Small intestine (tissue), 7 donors: ENCODE data around the gene CREM. TPM values are rescaled to one million over a fixed set of nuclear protein-coding genes. Genes with fewer than 3 reads are reported as not detected.

Source experiments
- DNase-seq, 2 donors: peaks; one replicate each; pipeline versions ENCODE4 v3.0.0 to v3.0.0-alpha.2; 2013
- FAIRE-seq: peaks from 2 replicates; lab custom pipeline; 2012; peaks lifted over from hg19 to GRCh38; lab: Jason Lieb, UNC
- H3K27ac ChIP-seq, 3 donors: one replicate each; pipeline ENCODE4 v1.5.1; 2013; ENCODE audit warnings: low read length in 2 of 3, mild to moderate bottlenecking in 2 of 3, control low read depth in 1 of 3, inconsistent platforms in 1 of 3, low read depth in 1 of 3, moderate library complexity in 1 of 3
- H3K27me3 ChIP-seq, 3 donors: one replicate each; pipeline ENCODE4 v1.6.1; 2013; ENCODE audit warnings: low read length in 3 of 3, inconsistent platforms in 1 of 3; ENCODE audit not compliant: control insufficient read depth in 3 of 3, insufficient read depth in 3 of 3
- H3K36me3 ChIP-seq, 3 donors: one replicate each; pipeline ENCODE4 v1.6.1; 2013; ENCODE audit warnings: low read length in 3 of 3, inconsistent platforms in 1 of 3, low read depth in 1 of 3, mild to moderate bottlenecking in 1 of 3, moderate library complexity in 1 of 3; ENCODE audit not compliant: control insufficient read depth in 3 of 3, insufficient read depth in 2 of 3
- H3K4me1 ChIP-seq, 3 donors: one replicate each; pipeline ENCODE4 v1.6.1; 2013; ENCODE audit warnings: low read length in 2 of 3, inconsistent platforms in 1 of 3, low read depth in 1 of 3, mild to moderate bottlenecking in 1 of 3, moderate library complexity in 1 of 3; ENCODE audit not compliant: control insufficient read depth in 3 of 3, insufficient read depth in 2 of 3
- H3K4me3 ChIP-seq, 3 donors: one replicate each; pipeline ENCODE4 v1.5.1; 2013; ENCODE audit warnings: low read length in 3 of 3, control low read depth in 1 of 3, inconsistent platforms in 1 of 3, low read depth in 1 of 3, mild to moderate bottlenecking in 1 of 3, moderate library complexity in 1 of 3
- H3K9me3 ChIP-seq, 2 donors: one replicate each; pipeline ENCODE4 v1.6.1; 2013; ENCODE audit warnings: low read depth in 1 of 2, low read length in 1 of 2; ENCODE audit not compliant: control insufficient read depth in 2 of 2, insufficient read depth in 1 of 2
- WGBS, 3 donors: extraction: QIAGEN DNeasy Blood & Tissue Kit; methylation state at CpG; one replicate each; pipeline ENCODE4 v1.1.7; 2013; 5-methylcytosine and 5-hydroxymethylcytosine counted together
- polyA plus RNA-seq, 4 donors: library from polyadenylated mRNA; stranded (reverse) in 3 of 4; unstranded in 1 of 4; fragments of 200-250 nt in 3 of 4; fragments of 120-200 nt in 1 of 4; gene quantifications; one replicate each; pipeline versions ENCODE4 v1.2.1 to v1.2.3, GENCODE V29; 2013
- donor health status: healthy with polysubstance abuse.
- donor health status: control.
- donor health status: control.
- donor health status: Bipolar disorder and iron deficiency.
- donor health status: healthy.

Gene CREM
- polyA plus RNA-seq, 4 donors, result 13.2 to 27.6 (median 22.7) TPM

DNA sequence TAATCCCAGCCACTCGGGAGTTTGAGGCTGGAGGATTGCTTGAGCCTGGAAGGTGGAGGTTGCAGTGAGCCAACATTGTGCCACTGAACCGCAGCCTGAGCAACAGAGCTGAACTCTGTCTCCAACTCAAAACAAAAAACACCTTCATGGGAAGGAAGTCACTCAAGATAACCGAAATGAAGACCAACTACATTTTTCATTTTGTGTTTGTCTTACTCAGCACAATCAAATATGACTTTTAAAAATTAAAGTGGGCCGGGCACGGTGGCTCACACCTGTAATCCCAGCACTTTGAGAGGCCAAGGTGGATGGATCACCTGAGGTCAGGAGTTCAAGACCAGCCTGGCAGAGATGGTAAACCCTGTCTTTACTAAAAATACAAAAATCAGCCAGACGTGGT, 40.0 kb downstream of the CREM start:
- H3K4me3 ChIP-seq, result no peak overlapping the region
- H3K36me3 ChIP-seq, result no peaks in the 10 kb centered on the region
- H3K4me1 ChIP-seq, result no peaks in the 10 kb centered on the region
- H3K27me3 ChIP-seq, result no peaks in the 10 kb centered on the region
- no peak for DNase-seq
- no peak for FAIRE-seq
- no peaks in the 10 kb centered on the region for H3K9me3 ChIP-seq
- 93 to 94% (median 94%) methylated on average over 6 of the region's 6 CpGs for WGBS, 3 donors
- H3K27ac ChIP-seq, result no peak overlapping the region

DNA sequence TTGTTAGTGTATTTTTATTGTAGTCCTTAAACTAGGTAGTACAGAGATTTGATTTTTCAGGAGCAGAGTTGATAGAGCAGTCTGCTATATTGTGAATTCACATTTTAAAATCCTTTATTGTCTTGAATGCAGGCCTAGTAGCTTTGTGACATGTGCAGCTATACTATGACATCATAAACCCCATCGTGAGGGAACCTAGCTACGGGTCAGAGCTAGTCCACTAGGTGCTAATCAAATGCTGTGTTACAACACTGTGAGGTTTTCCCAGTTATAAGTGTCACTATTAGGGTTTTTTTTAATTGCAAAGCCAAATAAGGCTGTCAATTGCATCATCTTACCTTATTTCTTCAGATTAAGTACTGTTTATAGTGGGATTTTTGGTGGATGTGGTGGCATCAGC, 40.7 kb downstream of the CREM start:
- no peak overlapping the region for H3K4me3 ChIP-seq
- H3K27me3 ChIP-seq, result no peaks in the 10 kb centered on the region
- H3K27ac ChIP-seq, result no peak overlapping the region
- FAIRE-seq, result no peak
- no peaks in the 10 kb centered on the region for H3K4me1 ChIP-seq
- no peaks in the 10 kb centered on the region for H3K36me3 ChIP-seq
- no peak for DNase-seq
- WGBS, 3 donors, result 92 to 97% (median 94%) methylated on average over 2 of the region's 2 CpGs
- no peaks in the 10 kb centered on the region for H3K9me3 ChIP-seq

DNA sequence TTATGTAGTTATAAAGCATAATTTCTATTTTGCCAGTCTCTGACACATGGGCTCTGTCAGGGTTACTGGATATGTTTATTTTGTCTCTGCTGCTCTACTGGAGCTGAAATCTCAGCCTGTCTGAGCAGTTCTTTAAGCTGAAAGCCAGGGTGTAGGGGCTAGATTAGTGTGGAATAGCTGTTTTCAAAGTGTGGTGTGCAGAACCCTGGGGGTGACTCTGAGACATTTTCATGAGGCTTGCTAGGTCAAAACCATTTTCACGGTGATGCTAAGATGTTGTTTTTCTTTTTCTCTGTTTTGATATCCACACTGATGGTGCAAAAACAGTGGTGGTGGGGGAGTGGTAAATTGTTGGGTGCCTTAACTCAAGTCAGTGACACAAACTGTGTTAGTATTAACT, 45.5 kb downstream of the CREM start:
- whole genome bisulfite sequencing, 3 donors, result 62 to 96% (median 85%) methylated on average over 1 of the region's 1 CpG
- no peaks in the 10 kb centered on the region for H3K27me3 ChIP-seq
- no peaks in the 10 kb centered on the region for H3K9me3 ChIP-seq
- no peak for DNase-seq
- H3K4me1 ChIP-seq, result no peaks in the 10 kb centered on the region
- no peaks in the 10 kb centered on the region for H3K36me3 ChIP-seq
- no peak overlapping the region for H3K4me3 ChIP-seq
- FAIRE-seq, result no peak
- H3K27ac ChIP-seq, result no peak overlapping the region

DNA sequence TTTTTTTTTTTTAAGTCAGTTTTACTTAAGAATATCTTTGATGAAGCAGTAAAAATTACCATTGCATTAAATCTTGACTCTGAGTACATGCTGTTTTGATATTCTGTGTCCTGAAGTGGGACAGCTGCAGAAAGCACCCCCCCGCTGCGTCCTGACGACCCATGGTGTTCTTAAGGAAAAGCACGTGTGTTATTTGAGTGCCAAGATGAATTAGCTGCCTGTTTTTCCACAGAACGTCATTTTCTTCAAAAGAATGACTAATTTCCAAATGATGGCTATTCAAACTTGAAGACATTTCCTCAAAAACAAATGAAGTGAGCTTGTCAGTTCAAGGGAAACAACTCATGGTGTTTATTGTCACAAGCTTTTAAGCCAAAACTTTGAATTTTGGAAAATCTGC, 45.9 kb downstream of the CREM start:
- no peak for FAIRE-seq
- H3K36me3 ChIP-seq, result no peaks in the 10 kb centered on the region
- no peak overlapping the region for H3K4me3 ChIP-seq

DNA sequence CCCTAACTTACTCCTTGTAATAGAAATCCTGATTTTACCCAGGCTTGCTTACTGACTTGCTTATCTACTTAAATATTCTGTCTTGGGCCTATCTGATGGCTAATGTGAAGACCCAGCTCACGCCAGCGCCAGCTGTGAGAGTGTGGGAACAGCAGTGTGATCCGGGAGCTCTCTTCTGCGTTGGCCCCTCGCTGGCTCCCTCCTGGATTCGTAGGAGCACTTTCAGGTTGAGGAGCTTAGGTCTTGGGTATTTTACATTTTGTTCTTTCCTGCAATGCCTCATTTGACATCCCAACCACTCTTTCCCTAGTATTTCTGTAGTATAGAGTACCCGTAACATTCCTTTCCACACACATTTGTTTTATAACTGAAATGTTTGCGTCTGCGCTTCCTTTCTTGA, 51.7 kb downstream of the CREM start:
- no peaks in the 10 kb centered on the region for H3K4me1 ChIP-seq
- H3K27ac ChIP-seq, result no peak overlapping the region
- peaks cover 0 to 5% (median 0%) of the 10 kb centered on the region in 3 donors for H3K36me3 ChIP-seq
- no peak for DNase-seq
- H3K9me3 ChIP-seq, result peaks cover 0 to 1% of the 10 kb centered on the region in 2 donors
- no peaks in the 10 kb centered on the region for H3K27me3 ChIP-seq
- H3K4me3 ChIP-seq, result no peak overlapping the region
- FAIRE-seq, result no peak
- WGBS, 3 donors, result 85 to 96% (median 94%) methylated on average over 9 of the region's 9 CpGs

More for the DNA sequence above, 45.9 kb downstream of the CREM start:
- H3K9me3 ChIP-seq, result no peaks in the 10 kb centered on the region
- no peak overlapping the region for H3K27ac ChIP-seq
- no peak for DNase-seq
- WGBS, 3 donors, result 61 to 80% (median 78%) methylated on average over 5 of the region's 5 CpGs
- H3K27me3 ChIP-seq, result no peaks in the 10 kb centered on the region
- no peaks in the 10 kb centered on the region for H3K4me1 ChIP-seq

DNA sequence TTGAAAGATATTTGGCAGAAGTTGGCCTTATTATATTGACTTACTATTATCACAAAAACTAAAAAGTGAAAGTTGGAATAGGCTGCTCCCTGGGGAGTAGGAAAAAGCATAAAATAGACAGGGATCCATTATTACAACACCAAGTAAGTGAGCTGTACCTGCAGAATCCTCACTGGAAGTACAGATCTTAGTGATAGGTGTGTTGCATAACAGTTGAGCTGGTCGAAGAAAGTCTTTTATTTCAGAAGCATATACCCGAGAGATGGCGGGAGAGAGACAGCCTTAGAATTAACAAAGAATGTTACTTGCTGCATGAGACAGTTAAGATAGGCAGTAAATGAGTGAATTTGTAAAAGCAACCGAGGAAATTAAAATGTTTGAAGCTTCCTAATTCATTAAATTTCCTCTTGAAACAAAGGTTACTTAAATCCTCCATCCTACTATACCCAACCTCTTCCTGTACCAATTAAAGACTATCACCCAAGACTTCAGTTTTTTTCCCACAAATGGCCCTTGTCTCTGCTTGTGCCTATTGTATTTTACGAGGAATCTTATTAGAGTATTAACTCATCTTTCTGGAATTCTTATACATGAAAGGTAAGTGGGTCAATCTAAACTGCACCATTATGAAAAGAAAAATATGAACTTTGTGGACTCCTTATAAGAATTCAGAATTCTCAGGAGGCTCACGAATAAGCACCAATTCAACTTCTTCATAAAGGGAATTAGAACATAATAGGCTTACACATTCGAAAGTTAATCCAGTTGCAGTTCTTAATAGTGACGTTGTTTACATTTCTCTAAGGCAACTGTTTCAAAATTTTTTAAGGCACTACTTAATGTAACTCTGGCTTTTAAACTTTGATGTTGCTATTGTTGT, 56.2 kb downstream of the CREM start:
- no peak overlapping the region for H3K27ac ChIP-seq
- H3K27me3 ChIP-seq, result no peaks in the 10 kb centered on the region
- 84 to 93% (median 89%) methylated on average over 8 of the region's 8 CpGs for WGBS, 3 donors
- peaks cover 0 to 1% of the 10 kb centered on the region in 2 donors for H3K9me3 ChIP-seq
- no peak overlapping the region for H3K4me3 ChIP-seq
- no peak for DNase-seq
- H3K36me3 ChIP-seq, result peaks cover 0 to 5% (median 0%) of the 10 kb centered on the region in 3 donors
- FAIRE-seq, result no peak
- H3K4me1 ChIP-seq, result no peaks in the 10 kb centered on the region

DNA sequence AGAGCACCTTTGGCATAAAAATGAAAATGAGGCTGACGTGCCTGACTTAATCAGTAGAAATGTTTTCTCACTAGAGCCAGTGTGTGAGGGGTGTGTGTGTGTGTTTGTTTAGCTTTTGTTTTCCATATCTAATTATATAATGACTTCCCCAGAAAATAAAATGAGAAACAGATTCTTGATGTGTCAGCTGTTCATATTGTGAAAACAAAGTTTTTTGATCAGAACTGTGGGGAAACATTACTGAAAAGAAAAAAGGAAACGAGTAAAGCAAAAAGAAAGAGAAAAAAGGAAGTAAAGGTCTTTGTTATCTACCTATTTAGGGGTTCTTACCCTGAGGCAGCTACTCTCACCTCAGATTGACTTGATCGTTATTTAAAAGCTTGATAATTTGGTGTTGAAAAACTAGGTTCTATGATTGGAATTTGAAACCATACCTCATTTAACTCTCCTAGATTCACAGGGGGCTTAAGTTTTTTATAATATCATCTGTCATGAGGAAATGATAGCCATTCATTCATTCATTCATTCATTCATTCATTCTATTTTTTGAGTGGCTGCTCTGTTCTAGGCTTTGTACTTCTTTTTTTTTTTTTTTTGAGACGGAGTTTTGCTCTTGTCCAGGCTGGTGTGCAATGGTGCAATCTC, 58.0 kb downstream of the CREM start:
- WGBS, 3 donors, result 74 to 77% (median 77%) methylated on average over 4 of the region's 4 CpGs
- H3K27me3 ChIP-seq, result no peaks in the 10 kb centered on the region
- no peak for FAIRE-seq

DNA sequence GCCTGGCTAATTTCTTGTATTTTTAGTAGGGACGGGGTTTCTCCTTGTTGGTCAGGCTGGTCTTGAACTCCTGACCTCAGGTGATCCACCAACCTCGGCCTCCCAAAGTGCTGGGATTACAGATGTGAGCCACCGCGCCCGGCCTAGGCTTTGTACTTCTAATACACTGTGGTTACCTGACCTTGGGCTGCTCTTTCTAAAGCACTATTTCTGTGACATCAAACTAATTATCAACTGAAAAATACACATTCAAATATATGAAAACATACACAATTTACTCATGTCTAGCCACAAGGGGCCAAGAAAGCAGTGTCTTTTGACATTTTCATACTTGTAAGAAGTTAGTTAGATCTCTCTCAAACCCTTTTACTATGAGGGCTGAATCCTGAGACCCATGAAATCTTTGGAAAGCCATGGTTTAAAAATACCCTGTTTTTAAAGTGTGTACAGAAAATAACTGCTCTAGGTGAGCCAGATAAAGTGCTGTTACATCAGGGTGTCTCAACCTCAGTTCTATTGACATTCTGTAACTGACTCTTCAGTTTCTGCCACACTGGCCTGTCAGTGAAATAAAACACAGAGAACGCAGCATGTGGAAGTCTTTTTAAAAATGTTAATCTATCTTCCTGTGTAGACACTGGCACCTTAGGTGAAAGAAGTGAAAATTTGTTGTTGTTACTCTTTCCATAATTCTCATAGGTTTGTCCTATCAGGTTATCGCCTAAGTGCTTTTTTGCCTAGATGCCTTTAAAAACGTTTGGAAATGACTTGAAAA, 58.8 kb downstream of the CREM start:
- 86 to 89% (median 87%) methylated on average over 8 of the region's 8 CpGs for WGBS, 3 donors
- Histone ChIP-seq H3K4me1 (no peaks in the 10 kb centered on the region), H3K4me3 (no peak overlapping the region), H3K36me3 (peaks cover 0 to 5% (median 0%) of the 10 kb centered on the region in 3 donors), H3K27ac (no peak overlapping the region), H3K27me3 (no peaks in the 10 kb centered on the region), H3K9me3 (no peaks in the 10 kb centered on the region)
- FAIRE-seq, result no peak
- no peak for DNase-seq

More for the DNA sequence above, 58.0 kb downstream of the CREM start:
- Histone ChIP-seq H3K4me3 (no peak overlapping the region), H3K4me1 (no peaks in the 10 kb centered on the region), H3K36me3 (peaks cover 0 to 5% (median 0%) of the 10 kb centered on the region in 3 donors), H3K27ac (no peak overlapping the region), H3K9me3 (no peaks in the 10 kb centered on the region)
- no peak for DNase-seq
